Mesothelial cell of epicardium (in vitro differentiated cells): Measurements from ENCODE around the gene TDRD3. TPM values are rescaled to one million over a fixed set of nuclear protein-coding genes. Genes with fewer than 3 reads are reported as not detected.

Experiments
- DNase-seq, 2 experiments: peaks; one replicate each; pipeline ENCODE4 v3.0.0; 2021; ENCODE audit warnings: low spot score in 2 of 2; ENCODE audit not compliant: unreplicated experiment in 2 of 2
- H3K27ac Mint-ChIP-seq: 2 replicates; pipeline ENCODE4 v1.8.0; 2021; ENCODE audit warnings: mixed read lengths
- H3K27me3 Mint-ChIP-seq: 2 replicates; pipeline ENCODE4 v1.8.0; 2021; ENCODE audit warnings: low read depth, mixed read lengths
- H3K36me3 Mint-ChIP-seq: 2 replicates; pipeline ENCODE4 v1.8.0; 2021; ENCODE audit warnings: mixed read lengths
- H3K4me1 Mint-ChIP-seq: 2 replicates; pipeline ENCODE4 v1.8.0; 2021; ENCODE audit warnings: mixed read lengths
- H3K4me3 Mint-ChIP-seq: 2 replicates; pipeline ENCODE4 v1.8.0; 2021; ENCODE audit warnings: mild to moderate bottlenecking, moderate library complexity, mixed read lengths
- H3K9me3 Mint-ChIP-seq: 2 replicates; pipeline ENCODE4 v1.8.0; 2021; ENCODE audit warnings: mixed read lengths
- CTCF ChIP-seq: fragments of 200-600 bp; sonication (generic); IDR thresholded peaks from one replicate; pipeline ENCODE4 v1.5.0; 2021; ENCODE audit warnings: antibody characterized with exemption; ENCODE audit not compliant: unreplicated experiment
- total RNA-seq: library from RNA; stranded (reverse); gene quantifications from 3 replicates; pipeline ENCODE4 v1.2.1, GENCODE V29; 2021

TDRD3 gene
- total RNA-seq, 1 donor from 2014 or later, result 50.6 TPM

- no peak for TF ChIP-seq CTCF
- Mint-ChIP-seq H3K9me3 (no peaks in the 10 kb centered on the region), H3K4me1 (peaks cover 2% of the 10 kb centered on the region), H3K27me3 (no peaks in the 10 kb centered on the region), H3K4me3 (no peak overlapping the region), H3K27ac (no peak overlapping the region), H3K36me3 (no peaks in the 10 kb centered on the region)
- no peak for DNase-seq
Measured at GRCh38 chr13:60392131-60392530, 4.9 kb upstream of the TDRD3 start.

GRCh38 chr13:60395971-60396782 is 843 bp upstream of the TDRD3 start:
- TF ChIP-seq CTCF, result no peak
- H3K4me3 Mint-ChIP-seq, result peak overlapping the region; percentile 85
- DNase-seq, result peak; percentile 80 to 85
- peaks cover 34% of the 10 kb centered on the region for H3K4me1 Mint-ChIP-seq
- H3K36me3 Mint-ChIP-seq, result no peaks in the 10 kb centered on the region
- H3K27ac Mint-ChIP-seq, result peak overlapping the region; percentile 98
- H3K27me3 Mint-ChIP-seq, result no peaks in the 10 kb centered on the region
- no peaks in the 10 kb centered on the region for H3K9me3 Mint-ChIP-seq

GRCh38 chr13:60397704-60398378 is 821 bp downstream of the TDRD3 start:
- H3K27me3 Mint-ChIP-seq, result no peaks in the 10 kb centered on the region
- H3K9me3 Mint-ChIP-seq, result no peaks in the 10 kb centered on the region
- peak overlapping the region; percentile 89 for H3K4me3 Mint-ChIP-seq
- no peaks in the 10 kb centered on the region for H3K36me3 Mint-ChIP-seq
- TF ChIP-seq CTCF, result no peak
- H3K4me1 Mint-ChIP-seq, result peaks cover 36% of the 10 kb centered on the region
- DNase-seq, result peak in 1 of 2 experiments; percentile 71
- peak overlapping the region; percentile 90 for H3K27ac Mint-ChIP-seq

- no peaks in the 10 kb centered on the region for H3K27me3 Mint-ChIP-seq
- H3K9me3 Mint-ChIP-seq, result no peaks in the 10 kb centered on the region
- H3K4me1 Mint-ChIP-seq, result peaks cover 38% of the 10 kb centered on the region
- no peak for DNase-seq
- peak overlapping the region; percentile 89 for H3K4me3 Mint-ChIP-seq
- peak overlapping the region; percentile 90 for H3K27ac Mint-ChIP-seq
- H3K36me3 Mint-ChIP-seq, result no peaks in the 10 kb centered on the region
- no peak for TF ChIP-seq CTCF
Measured at GRCh38 chr13:60398379-60398891, 1.4 kb downstream of the TDRD3 start.

GRCh38 chr13:60398907-60399589 is 2.0 kb downstream of the TDRD3 start:
- Mint-ChIP-seq H3K27ac (peak overlapping the region; percentile 90), H3K36me3 (no peaks in the 10 kb centered on the region), H3K4me1 (peaks cover 38% of the 10 kb centered on the region), H3K9me3 (no peaks in the 10 kb centered on the region), H3K27me3 (no peaks in the 10 kb centered on the region), H3K4me3 (peak overlapping the region; percentile 89)
- no peak for TF ChIP-seq CTCF
- no peak for DNase-seq
